WTC11 (cell line): ENCODE measurements around the gene NRN1.

Experiments used
- CTCF ChIP-seq: fragments of 200-600 bp; IDR thresholded peaks from 2 replicates; pipeline ENCODE4 v1.8.0; 2022; ENCODE audit warnings: antibody characterized with exemption
- IRF1 ChIP-seq: sonication (generic); formaldehyde crosslinking; IDR thresholded peaks from 2 replicates; pipeline ENCODE4 v1.8.0; 2023; ENCODE audit warnings: missing genetic modification reagents
- ZNF512 ChIP-seq: sonication (generic); formaldehyde crosslinking; IDR thresholded peaks from 2 replicates; pipeline ENCODE4 v1.8.1; 2022; ENCODE audit warnings: missing genetic modification reagents, borderline replicate concordance

GRCh38 chr6:6026513-6027205, 19.9 kb upstream of the NRN1 start:
- TF ChIP-seq CTCF (no peak), ZNF512 (CRISPR knock-in tag) (no peak), IRF1 (CRISPR knock-in tag) (no peak)
